GM21381 (cell line): ENCODE results near the gene ARHGAP19.

Experiments
- ATAC-seq: cut with Tn5 transposase; IDR thresholded peaks from one replicate; pipeline ENCODE4 v1.9.1; 2021; ENCODE audit warnings: mild to moderate bottlenecking, moderate library complexity; ENCODE audit not compliant: unreplicated experiment

The ARHGAP19 gene

DNA sequence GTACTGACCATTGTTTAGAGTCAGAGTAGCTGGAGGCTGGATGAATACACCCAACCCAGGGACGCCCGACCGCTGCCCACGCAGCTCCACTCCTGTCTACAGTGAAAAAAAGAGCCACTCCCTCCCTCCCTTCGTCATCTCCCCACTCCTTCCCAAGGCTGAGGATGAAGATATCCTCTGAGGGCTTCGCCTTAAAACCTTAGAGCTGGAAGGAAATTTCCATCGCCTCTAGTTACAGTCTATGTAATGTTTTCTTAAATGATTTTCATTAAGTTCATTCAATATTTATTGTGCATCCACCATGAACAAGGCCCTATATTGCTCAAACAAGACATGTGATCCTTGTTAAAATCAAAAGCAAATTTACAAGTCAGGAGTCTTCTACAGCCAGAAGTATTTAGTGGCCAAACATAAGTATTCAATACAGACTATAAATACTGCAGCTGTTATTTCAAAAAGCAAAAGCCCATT, 95.4 kb downstream of the ARHGAP19 start:
- no peak for ATAC-seq

DNA sequence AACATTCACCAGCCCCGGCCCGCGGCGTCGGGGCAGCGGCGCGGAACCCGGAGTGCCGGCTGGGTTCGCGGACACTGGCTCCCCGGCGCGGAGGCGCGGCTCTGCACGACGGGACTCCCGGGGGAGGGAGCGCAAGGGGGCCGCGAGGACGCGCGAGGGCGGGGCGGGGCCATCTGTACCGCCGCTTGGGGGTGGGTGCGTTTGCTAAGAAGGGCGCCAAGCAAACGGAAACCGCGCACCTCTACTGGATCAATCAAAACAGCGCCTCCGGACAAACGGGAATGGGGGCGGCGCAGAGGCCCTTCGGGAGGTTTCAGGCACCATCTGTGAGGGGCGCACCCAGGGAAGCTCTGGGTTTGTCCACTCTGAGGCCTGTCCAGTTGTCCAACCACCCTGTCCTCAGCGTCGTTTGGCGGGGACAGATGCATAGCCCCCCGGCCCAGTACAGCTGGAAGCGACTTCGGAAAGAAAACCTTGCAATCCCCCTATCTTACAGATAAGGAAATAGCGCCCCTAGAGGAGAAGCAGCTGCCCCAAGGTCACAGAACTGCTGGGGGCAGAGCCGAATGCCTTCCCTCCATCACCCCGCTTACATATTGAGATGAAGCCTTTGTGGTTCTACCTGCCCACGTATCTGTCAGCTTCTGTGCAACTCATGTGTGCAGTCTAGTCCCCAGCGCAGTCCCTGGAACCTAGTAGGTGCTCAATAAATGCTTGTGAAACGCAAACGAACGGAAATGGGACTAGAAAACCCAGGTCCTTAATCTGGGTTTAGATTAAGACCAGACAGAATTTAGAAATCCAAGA, 96.0 kb downstream of the ARHGAP19 start:
- ATAC-seq = peak; percentile 52

DNA sequence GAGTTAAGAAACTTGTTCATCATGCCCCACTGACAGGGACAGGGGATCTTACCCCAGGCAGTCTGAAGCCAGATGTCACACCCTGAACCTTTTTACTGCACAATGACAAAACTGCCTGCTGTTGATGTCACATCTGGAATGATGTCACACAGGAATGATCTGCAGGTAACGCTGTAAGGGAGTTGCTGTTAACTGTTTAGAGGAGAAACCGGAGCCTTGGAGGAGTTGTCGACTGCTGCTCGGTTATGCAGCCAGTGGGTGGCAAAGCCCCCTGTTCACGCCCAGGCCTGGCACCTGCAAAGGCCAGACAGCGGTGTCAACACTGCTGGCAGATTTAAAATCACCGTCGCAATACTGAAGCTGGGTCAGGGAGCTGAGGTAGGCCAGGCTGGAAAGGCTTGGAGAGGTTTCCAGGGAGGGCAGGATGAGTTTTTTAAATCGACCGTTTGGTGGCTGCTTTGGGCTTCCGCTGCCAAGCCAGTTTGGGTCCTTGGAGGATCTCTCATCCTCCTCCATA, 96.7 kb downstream of the ARHGAP19 start:
- ATAC-seq = no peak

DNA sequence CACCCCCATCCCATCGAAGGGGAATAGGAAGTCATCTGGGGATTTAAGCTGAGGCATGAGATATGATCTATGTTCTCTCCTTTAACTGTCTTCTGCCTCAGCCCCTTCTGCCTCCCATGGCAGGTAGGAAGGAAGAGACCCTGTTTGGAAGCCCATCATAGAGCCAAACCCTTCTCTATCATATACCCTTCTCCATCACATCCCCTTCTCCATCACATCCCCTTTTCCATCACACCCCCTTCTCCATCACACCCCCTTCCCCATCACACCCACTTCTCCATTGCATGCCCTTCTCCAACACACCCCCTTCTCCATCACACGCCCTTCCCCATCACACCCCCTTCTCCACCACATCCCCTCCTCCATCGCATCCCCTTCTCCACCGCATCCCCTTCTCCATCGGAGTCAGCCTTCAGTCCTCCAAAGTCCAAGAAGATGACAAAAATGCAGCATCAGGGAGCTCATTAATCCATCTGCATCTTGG, 99.4 kb downstream of the ARHGAP19 start:
- ATAC-seq = no peak

DNA sequence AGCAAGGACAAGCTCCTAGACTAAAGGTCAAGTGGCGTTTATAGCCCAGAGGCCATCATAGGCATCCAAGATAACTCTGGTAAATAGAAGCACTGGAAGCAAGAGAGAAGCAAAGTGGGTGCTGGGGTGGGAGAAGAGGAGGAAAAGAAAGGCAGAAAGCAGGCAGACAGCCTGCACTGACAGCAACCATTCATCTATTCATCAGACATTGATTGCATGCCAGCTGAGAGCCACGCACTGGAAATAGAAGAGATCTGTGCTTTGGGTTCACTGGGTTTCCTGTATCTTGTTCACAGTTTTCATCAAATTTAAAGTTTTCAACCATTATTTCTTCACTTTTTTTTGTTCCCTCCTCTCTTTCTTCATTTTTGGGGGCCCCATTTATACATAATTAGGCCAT, 102.0 kb downstream of the ARHGAP19 start:
- ATAC-seq = no peak

DNA sequence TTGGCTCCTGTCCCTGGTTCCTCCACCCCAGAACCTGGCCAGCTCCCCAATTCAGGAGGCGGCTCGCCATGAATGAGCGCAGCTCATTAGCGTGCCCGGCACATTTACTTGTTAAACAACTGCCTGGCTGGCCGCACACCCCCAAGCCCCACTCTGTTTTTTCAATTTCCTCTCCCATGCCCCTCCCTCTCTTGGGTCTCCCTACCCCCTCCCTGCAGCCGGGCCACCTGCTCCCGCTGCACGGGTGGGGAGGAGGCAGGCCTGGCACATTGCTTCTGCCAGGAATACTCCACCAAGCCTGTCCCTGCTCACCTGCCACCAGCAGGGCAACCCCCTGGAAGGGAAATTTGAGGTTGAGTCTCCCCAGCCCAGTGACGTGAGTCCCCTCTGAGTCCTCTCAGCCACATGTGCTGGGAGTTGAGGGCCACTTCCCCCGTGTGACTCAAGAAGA, 104.2 kb downstream of the ARHGAP19 start:
- ATAC-seq = no peak

DNA sequence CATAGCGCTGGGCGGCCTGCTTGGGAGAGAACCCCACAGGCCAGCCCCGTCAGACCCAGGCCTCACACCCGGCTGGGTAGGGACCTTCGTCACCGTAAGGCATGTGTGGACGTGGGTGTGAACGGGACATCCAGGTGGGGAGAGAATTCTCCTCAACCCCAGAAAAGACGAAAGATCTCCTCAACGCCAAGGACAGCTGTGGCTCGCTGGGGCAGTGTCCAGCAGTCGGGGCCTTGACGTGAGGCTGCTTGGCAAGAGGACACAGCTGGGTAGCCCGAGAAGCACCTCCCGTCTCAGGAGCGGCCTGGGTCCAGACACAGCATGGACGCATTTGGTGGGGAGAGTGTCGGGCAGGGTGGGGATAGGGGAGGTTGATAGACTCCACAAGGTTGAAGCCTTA, 105.5 kb downstream of the ARHGAP19 start:
- no peak for ATAC-seq

DNA sequence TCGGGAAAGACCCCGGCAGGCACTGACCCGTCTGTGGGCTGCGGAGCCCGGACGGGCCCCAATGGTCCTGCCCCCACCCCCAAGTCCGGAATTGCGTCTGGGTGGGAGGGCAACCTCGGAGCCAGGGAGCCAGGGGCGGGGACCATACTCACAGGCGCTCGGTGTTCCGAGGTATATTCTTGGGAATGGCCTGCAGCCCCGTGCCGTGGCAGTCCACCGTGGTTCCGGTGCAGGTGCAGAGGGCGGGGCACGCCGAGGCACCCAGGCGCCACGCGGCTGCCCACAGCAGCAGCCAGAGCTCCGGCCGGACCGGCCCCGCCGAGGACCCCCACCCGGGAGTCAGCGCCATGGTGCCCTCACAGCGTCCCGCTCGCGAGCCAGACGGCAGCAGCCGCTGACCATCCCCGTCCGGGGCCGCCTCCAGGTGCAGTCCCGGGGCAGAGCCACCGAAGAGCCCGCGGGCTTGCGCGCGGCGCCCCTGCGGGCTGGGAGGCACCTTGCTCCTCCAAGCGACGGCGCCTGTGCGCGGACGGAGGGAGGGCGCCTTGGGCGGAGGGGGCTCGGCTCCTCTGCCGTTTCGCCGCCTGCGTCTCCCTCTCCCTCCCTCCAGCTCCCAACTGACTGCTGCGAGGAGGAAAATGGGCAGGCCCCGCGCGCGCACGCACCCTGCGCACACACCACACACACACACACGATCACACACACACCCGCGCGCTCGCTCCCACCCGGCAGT, 106.9 kb downstream of the ARHGAP19 start, which contains the start of gene SLIT1:
Gene SLIT1 (minus strand): TSS at position 634 of the 733 bp plus-strand sequence. CDS start 285 bp downstream, at position 349.
- no peak for ATAC-seq

DNA sequence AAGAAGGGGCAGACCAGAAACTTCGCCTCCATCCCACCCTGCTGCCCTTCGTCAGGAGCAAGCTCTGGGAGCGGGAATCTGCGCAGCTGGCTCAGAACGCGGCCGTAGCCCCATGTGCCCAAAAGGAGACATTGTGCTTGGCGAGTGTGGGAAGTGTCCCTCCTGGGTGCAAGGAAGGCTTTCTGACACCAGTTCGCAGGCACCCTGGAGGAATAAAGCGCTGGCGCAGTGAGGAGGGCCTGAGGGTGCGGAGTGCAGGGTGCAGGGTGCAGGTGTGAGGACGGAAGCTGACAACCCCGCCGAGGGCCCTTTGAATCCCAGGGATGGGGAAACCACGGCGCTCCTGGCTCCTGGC, 107.5 kb downstream of the ARHGAP19 start:
- ATAC-seq = no peak

DNA sequence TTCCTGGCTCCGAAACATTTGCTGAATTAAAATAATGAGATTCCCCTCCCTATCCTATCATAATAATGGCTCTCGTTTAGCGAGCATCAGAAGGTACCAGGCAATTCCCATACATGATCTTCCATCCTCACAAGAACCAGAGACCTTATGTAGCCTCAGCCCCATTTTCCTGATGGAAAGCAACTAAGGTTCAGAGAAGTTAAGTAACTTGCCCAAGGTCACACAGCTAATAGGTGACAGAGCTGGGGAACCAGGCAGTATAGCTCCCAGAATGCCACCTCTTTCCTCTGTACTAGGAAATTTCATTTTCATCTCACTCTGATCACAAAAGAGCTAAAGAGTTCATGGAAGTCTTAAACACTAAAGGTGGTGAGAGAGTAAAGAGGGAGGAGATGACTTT, 109.1 kb downstream of the ARHGAP19 start:
- ATAC-seq = no peak

DNA sequence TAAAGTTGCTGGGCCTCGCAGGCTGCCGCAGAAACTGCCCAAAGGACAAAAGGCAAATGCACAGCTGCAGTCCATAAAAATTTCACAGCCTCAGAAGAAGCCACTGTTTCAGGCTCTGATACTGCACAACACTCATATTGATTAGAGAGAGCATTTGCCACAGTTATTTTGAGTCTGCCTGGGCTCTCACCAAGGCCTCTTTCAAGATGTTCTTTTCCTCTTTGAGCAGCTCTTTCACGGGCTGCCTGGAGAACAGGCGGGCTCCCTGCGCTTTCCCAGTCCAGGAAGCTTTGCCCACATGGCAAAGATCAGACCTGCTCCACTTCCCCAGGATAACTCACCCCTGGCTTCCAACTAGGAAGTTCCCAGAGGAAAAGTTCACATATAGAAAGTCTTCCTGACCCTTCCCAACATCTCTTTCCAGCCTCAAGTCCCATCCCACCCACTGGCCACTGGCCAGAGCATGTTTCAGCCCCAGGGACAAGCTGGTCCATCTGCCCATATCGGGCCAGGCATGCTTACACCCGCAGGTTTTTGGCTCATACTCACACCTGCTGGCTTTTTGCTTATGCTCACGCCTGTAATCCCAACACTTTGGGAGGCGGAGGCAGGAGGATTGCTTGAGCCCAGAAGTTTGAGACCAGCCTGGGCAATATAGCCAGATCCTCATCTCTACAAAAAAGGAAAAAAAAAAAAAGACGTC, 110.0 kb downstream of the ARHGAP19 start:
- no peak for ATAC-seq

DNA sequence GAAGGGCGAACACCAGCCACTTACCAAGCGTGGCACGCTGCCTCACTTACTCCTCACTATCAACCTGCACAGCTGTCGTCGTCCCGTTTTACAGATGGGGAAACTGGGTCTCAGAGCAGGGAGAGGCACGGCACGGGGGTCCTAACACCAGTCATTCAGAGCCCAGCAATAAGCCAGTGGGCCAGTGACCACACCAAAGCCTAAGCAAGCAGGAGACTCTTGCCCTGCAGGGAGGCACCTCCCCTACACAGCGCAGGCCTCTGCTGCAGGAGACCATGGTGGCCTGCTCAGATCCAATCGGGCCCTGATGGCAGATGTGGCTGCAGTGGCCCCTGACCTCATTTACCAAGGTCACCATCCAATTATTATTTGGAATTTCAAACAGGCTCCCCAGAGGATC, 111.5 kb downstream of the ARHGAP19 start:
- ATAC-seq = no peak

DNA sequence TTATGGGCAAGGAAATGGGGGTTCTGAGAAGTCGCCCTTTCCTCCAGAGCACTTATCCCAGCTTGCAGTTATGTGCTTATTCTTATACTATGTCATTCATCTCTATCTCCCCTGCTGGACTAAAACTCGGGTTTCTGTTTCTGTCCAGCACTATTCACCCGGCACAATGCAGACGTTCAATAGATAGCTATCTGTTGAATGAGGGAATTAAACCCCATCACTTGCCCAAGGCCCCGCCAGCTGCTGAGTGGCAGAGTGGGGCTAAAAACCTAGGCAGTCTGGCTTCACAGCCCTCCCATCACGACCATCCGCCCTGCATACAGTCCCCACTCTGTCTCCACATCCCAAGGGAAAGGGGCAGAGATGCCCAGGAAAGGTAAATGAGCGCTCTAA, 112.1 kb downstream of the ARHGAP19 start:
- ATAC-seq = no peak

DNA sequence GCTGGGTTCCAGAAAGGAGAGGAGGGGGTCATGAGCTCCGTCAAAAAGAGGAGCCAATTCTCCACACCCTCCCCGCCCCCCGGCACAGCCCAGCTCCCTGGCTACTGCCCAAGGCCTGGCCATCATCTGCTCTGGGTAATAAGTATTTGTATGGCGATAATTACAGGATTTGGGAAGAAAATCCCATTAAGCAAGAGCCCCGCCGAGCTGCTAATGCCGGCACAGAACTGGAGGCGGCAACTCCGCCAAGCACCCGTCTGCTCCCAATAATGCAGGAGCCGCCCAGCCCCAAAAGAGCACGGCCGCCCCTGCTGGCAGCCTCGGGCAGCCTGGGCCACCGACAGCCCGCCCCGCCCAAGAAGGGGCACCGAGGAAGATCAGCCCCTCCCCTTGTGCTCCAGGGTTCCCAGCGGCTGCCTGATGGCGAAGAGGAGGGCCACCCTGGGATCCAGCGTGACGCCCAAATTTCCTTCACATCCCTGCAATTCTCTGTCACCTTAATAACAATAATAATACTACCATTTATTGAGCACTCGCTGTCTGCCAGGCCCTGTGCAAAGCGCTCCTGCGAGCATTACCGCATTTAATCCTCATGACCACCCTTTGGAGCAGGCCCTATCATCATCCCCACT, 112.6 kb downstream of the ARHGAP19 start:
- no peak for ATAC-seq

DNA sequence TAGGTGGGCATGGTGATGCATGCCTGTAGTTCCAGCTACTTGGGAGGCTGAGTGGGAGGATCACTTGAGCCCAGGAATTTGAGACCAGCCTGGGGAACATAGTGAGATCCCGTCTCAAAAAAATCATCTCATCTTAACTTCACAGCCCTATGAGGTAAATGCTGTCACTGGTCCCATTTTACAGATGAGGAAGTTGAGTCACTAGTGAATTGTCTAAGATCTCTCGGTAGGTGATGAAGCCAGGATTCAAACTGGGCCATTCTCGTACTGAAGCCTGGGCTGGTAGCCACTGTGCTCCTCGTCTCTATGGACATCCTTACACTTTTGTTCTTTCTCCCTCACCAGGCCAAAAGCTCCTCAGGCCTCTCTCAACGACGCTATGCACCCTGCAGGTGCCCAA, 113.1 kb downstream of the ARHGAP19 start:
- ATAC-seq = no peak

DNA sequence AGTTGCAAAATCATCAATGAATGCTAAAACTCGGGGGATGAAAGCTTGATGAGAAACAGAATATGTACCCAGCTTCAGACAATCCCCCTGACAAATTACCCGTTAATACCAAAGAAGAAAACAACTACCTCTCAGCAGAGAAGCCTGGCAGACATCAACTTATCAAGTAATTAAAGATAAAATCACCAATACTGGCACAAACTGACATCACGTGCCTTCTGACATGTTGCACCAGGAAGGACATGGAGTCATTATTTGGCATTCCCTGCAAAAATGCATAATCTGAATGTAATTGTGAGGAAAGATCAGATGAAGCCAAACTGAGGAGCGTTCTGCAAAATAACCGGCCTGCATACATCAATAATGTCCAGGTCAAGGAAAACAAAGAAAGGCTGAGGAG, 114.4 kb downstream of the ARHGAP19 start:
- no peak for ATAC-seq

DNA sequence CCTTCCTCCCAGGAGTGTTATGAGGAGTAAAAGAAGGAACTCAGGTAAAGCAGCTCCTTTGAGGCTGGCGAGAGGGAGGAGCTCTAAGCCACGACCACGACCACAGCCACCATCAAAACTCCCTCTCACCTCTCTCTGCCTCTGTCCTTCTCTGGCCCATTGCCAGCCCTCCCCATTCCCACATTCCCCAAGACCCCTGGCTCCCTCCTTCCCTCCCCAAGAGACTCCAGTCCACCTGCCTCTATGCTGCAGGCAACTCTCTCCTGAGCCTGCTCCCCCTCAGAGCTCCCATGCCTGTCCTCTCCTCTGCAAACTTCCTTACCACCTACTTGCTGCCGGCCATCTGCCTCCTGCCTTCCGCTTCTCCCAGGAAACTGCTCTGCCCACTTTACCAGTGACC, 116.2 kb downstream of the ARHGAP19 start:
- no peak for ATAC-seq

DNA sequence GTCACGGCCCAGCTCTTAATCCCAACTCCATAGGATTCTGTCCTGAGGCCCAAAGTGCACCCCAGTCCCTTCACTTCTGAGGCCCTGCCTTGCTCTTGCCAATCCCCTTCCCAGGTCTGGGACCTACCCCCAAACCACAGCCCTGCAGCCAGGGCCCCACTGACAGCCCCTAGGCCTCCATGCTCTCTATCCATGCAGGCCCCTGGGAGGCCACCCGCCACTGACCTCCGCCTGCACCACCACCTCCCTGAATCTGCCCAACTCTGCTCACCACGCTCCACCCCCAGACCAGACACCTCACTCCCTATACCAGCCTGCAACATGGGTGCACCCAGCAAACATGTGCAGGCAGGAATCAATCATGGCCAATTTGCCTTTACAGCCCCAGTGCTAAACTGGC, 116.9 kb downstream of the ARHGAP19 start:
- no peak for ATAC-seq

DNA sequence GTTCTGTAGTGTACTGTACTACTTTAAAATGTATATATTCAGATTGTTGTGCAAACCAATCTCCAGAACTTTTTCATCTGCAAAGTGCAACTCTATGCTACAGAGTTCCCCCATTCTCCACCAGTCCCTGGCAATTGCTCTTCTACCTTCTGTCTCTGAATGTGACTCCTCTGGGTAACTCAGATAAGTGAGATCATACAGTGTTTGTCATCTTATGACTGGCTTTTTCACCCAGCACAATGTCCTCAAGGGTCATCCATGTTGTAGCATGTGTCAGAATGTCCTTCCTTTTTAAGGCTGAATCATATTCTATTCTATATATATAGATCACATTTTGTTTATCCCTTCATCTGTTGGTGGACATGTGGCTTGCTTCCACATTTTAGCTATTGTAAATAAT, 117.5 kb downstream of the ARHGAP19 start:
- no peak for ATAC-seq

DNA sequence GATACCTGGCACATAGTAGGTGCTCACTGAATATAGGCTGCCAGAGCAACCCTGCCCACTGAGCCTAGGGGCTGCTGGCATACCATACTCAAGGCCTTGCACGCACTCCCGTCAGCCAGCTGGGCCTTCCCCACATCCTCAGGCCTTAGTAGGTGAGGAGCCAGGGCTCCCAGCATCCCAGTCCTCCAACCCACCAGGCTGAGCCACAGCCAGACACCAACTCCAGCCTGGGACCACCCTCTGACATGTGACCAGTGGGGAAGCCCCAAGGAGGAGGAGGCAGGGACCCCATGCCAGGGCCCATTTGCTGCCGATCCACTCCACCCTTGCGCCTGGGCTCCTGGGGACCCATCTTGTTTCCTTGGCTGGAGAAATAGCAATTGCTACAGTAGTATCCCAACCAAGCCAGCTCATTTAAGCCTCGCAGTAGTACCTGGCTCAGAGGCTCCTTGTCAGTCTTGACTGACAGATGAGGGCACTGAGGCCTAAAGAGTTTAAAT, 118.1 kb downstream of the ARHGAP19 start:
- no peak for ATAC-seq

DNA sequence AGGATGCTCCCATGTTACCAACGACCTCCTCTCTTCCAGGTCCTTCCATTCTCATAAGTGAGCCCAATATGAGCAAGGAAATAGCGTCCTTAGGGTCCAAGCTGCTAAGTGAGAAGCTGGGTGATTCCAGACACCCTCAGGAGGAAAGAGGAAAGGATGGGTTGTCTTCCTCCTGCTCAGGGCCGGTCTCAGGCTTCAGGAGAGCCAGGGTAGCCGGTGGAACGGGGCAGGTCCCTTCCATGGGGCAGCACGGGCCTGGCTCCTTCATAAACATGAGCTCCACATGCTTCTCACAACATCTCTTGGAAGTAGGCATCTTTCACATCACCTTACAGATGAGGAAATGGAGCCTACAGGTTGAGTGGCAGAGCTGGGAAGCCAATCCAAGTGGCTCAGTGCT, 119.4 kb downstream of the ARHGAP19 start:
- ATAC-seq = no peak
